NT2/D1 (cell line): ENCODE results near the gene CKB.

ENCODE experiments used
- YY1 ChIP-seq: IDR thresholded peaks from 2 replicates; pipeline ENCODE4 v1.6.1; 2011; ENCODE audit not compliant: insufficient read length, insufficient read depth
- ZNF274 ChIP-seq: IDR thresholded peaks from 2 replicates; pipeline ENCODE4 v1.6.1; 2011; ENCODE audit warnings: mild to moderate bottlenecking, low read depth, low read length

GRCh38 chr14:103521438-103521950 is 1.1 kb downstream of the CKB start:
- TF ChIP-seq YY1 (no peak), ZNF274 (no peak)
